HEK293 (cell line): Measurements from ENCODE around the gene TMEM233.

Experiments used
- FEZF1 ChIP-seq: fragments of 450-650 bp; formaldehyde crosslinking; IDR thresholded peaks from 2 replicates; pipeline ENCODE4 v1.5.1; 2016; ENCODE audit warnings: missing biosample characterization, missing genetic modification characterization
- GLIS1 ChIP-seq: fragments of 450-650 bp; formaldehyde crosslinking; IDR thresholded peaks from 2 replicates; pipeline ENCODE4 v1.5.1; 2016; ENCODE audit warnings: missing biosample characterization, missing genetic modification characterization
- KLF7 ChIP-seq: fragments of 450-650 bp; formaldehyde crosslinking; IDR thresholded peaks from 2 replicates; pipeline ENCODE4 v1.5.1; 2016; ENCODE audit warnings: missing biosample characterization, missing genetic modification characterization, borderline replicate concordance
- KLF8 ChIP-seq: fragments of 450-650 bp; formaldehyde crosslinking; IDR thresholded peaks from 2 replicates; pipeline ENCODE4 v1.5.1; 2016; ENCODE audit warnings: missing biosample characterization, missing genetic modification characterization
- PRDM1 ChIP-seq: fragments of 450-650 bp; formaldehyde crosslinking; IDR thresholded peaks from 2 replicates; pipeline ENCODE4; 2016; ENCODE audit warnings: missing biosample characterization, missing genetic modification characterization
- ZNF19 ChIP-seq: fragments of 450-650 bp; formaldehyde crosslinking; IDR thresholded peaks from 2 replicates; pipeline ENCODE4; 2016; ENCODE audit warnings: missing biosample characterization, missing genetic modification characterization, low read depth
- ZNF221 ChIP-seq: fragments of 450-650 bp; formaldehyde crosslinking; IDR thresholded peaks from 2 replicates; pipeline ENCODE4 v1.5.1; 2017; ENCODE audit warnings: missing biosample characterization, missing genetic modification characterization, borderline replicate concordance
- ZNF239 ChIP-seq: fragments of 450-650 bp; formaldehyde crosslinking; IDR thresholded peaks from 2 replicates; pipeline ENCODE4 v1.5.1; 2016; ENCODE audit warnings: missing biosample characterization, missing genetic modification characterization
- ZNF404 ChIP-seq: fragments of 450-650 bp; formaldehyde crosslinking; IDR thresholded peaks from 2 replicates; pipeline ENCODE4 v1.5.1; 2017; ENCODE audit warnings: missing biosample characterization, missing genetic modification characterization
- ZNF48 ChIP-seq: fragments of 450-650 bp; formaldehyde crosslinking; IDR thresholded peaks from 2 replicates; pipeline ENCODE4 v1.5.1; 2016; ENCODE audit warnings: missing biosample characterization, missing genetic modification characterization
- ZNF548 ChIP-seq: fragments of 450-650 bp; formaldehyde crosslinking; IDR thresholded peaks from 2 replicates; pipeline ENCODE4 v1.5.1; 2016; ENCODE audit warnings: missing biosample characterization, missing genetic modification characterization
- ZNF585B ChIP-seq: fragments of 450-650 bp; formaldehyde crosslinking; IDR thresholded peaks from 2 replicates; pipeline ENCODE4 v1.5.1; 2016; ENCODE audit warnings: missing biosample characterization, missing genetic modification characterization
- ZNF624 ChIP-seq: fragments of 450-650 bp; formaldehyde crosslinking; IDR thresholded peaks from 2 replicates; pipeline ENCODE4 v1.5.1; 2017; ENCODE audit warnings: missing biosample characterization, missing genetic modification characterization
- ZNF677 ChIP-seq: fragments of 450-650 bp; IDR thresholded peaks from 2 replicates; pipeline ENCODE4 v1.5.0; 2018; ENCODE audit warnings: missing biosample characterization, mild to moderate bottlenecking, missing genetic modification characterization, moderate library complexity
- TF ChIP-seq, protein P1 (sequence below): fragments of 450-650 bp; formaldehyde crosslinking; IDR thresholded peaks from 2 replicates; pipeline ENCODE4 v1.5.1; 2017; ENCODE audit warnings: missing biosample characterization, mild to moderate bottlenecking, missing genetic modification characterization, moderate library complexity
- TF ChIP-seq, protein P2 (sequence below): fragments of 450-650 bp; formaldehyde crosslinking; IDR thresholded peaks from 2 replicates; pipeline ENCODE4 v1.5.1; 2016; ENCODE audit warnings: missing biosample characterization, missing genetic modification characterization
- TF ChIP-seq, protein P3 (sequence below): fragments of 450-650 bp; formaldehyde crosslinking; IDR thresholded peaks from 2 replicates; pipeline ENCODE4 v1.5.1; 2016; ENCODE audit warnings: missing biosample characterization, missing genetic modification characterization, low read depth
- TF ChIP-seq, protein P4 (sequence below): fragments of 450-650 bp; formaldehyde crosslinking; IDR thresholded peaks from 2 replicates; pipeline ENCODE4 v1.5.1; 2016; ENCODE audit warnings: missing biosample characterization, missing genetic modification characterization
- TF ChIP-seq, protein P5 (sequence below): fragments of 450-650 bp; formaldehyde crosslinking; IDR thresholded peaks from 2 replicates; pipeline ENCODE4 v1.5.1; 2016; ENCODE audit warnings: missing biosample characterization, missing genetic modification characterization, borderline replicate concordance
- TF ChIP-seq, protein P6 (sequence below): fragments of 450-650 bp; formaldehyde crosslinking; IDR thresholded peaks from 2 replicates; pipeline ENCODE4 v1.5.1; 2016; ENCODE audit warnings: missing biosample characterization, missing genetic modification characterization
- TF ChIP-seq, protein P7 (sequence below): fragments of 450-650 bp; formaldehyde crosslinking; optimal IDR thresholded peaks from 2 replicates; pipeline ENCODE3; 2016; ENCODE audit warnings: missing biosample characterization, mild to moderate bottlenecking, missing genetic modification characterization

The TMEM233 gene

DNA sequence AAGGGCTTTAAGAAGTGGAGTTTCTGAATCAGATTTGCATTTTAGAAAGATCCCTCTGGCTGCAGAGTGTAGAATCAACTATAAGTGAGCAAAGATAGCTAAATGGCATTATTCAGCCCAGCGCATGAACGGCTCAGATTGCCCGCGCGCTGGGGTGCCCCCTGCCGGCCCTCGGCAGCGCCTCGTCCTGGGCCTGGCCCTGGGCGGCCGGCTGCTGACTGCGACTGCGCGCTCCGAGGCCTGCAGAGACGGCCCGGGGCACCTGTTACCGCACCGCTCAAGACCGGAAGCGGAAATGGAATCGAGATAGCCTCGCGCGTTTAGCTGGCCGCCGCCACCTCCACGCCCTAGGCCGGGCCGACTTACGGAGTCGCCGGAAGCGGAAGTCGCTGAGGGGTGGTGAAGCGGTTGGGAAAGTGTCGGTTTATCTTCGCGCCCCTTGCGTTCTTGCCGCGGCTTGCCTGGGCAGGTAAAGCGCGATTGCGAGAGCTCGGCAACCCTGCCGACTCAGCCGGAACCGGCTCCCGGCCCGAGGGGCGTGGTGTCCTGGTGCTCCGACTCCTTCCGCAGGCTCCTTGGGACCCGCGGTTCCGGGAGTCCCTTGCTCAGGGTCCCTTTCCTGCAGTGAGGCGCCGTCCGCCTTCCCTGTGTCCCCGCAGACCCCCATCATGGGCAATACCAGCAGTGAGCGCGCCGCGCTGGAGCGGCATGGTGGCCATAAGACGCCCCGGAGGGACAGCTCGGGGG is 74.2 kb downstream of the TMEM233 start, which contains the start of gene PRKAB1 (continued):
- TF ChIP-seq KLF8 (peak; percentile 84; the same call in 1 of the 2 replicates), ZNF585B (tag by site-specific recombination) (no peak), KLF7 (tag by site-specific recombination) (0 out of 2 replicates have a peak, but pooled peaks have one; percentile 45), ZNF404 (no peak), ZNF624 (tag by site-specific recombination) (no peak), ZNF19 (tag by site-specific recombination) (no peak), ZNF548 (no peak), ZNF221 (tag by site-specific recombination) (no peak), ZNF677 (tag by site-specific recombination) (no peak), ZNF48 (tag by site-specific recombination) (no peak), GLIS1 (tag by site-specific recombination) (peak; percentile 23; the same call in 1 of the 2 replicates), FEZF1 (tag by site-specific recombination) (peak; percentile 54), PRDM1 (no peak), ZNF239 (no peak)
- TF ChIP-seq, protein P1, sequence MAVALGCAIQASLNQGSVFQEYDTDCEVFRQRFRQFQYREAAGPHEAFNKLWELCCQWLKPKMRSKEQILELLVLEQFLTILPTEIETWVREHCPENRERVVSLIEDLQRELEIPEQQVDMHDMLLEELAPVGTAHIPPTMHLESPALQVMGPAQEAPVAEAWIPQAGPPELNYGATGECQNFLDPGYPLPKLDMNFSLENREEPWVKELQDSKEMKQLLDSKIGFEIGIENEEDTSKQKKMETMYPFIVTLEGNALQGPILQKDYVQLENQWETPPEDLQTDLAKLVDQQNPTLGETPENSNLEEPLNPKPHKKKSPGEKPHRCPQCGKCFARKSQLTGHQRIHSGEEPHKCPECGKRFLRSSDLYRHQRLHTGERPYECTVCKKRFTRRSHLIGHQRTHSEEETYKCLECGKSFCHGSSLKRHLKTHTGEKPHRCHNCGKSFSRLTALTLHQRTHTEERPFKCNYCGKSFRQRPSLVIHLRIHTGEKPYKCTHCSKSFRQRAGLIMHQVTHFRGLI (tag by site-specific recombination): no peak
- TF ChIP-seq, protein P2, sequence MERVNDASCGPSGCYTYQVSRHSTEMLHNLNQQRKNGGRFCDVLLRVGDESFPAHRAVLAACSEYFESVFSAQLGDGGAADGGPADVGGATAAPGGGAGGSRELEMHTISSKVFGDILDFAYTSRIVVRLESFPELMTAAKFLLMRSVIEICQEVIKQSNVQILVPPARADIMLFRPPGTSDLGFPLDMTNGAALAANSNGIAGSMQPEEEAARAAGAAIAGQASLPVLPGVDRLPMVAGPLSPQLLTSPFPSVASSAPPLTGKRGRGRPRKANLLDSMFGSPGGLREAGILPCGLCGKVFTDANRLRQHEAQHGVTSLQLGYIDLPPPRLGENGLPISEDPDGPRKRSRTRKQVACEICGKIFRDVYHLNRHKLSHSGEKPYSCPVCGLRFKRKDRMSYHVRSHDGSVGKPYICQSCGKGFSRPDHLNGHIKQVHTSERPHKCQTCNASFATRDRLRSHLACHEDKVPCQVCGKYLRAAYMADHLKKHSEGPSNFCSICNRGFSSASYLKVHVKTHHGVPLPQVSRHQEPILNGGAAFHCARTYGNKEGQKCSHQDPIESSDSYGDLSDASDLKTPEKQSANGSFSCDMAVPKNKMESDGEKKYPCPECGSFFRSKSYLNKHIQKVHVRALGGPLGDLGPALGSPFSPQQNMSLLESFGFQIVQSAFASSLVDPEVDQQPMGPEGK (tag by site-specific recombination): peak; percentile 46; the same call in 1 of the 2 replicates
- TF ChIP-seq, protein P3, sequence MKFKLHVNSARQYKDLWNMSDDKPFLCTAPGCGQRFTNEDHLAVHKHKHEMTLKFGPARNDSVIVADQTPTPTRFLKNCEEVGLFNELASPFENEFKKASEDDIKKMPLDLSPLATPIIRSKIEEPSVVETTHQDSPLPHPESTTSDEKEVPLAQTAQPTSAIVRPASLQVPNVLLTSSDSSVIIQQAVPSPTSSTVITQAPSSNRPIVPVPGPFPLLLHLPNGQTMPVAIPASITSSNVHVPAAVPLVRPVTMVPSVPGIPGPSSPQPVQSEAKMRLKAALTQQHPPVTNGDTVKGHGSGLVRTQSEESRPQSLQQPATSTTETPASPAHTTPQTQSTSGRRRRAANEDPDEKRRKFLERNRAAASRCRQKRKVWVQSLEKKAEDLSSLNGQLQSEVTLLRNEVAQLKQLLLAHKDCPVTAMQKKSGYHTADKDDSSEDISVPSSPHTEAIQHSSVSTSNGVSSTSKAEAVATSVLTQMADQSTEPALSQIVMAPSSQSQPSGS: no peak
- TF ChIP-seq, protein P4, sequence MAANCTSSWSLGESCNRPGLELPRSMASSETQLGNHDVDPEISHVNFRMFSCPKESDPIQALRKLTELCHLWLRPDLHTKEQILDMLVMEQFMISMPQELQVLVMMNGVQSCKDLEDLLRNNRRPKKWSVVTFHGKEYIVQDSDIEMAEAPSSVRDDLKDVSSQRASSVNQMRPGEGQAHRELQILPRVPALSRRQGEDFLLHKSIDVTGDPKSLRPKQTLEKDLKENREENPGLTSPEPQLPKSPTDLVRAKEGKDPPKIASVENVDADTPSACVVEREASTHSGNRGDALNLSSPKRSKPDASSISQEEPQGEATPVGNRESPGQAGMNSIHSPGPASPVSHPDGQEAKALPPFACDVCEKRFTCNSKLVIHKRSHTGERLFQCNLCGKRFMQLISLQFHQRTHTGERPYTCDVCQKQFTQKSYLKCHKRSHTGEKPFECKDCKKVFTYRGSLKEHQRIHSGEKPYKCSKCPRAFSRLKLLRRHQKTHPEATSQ: peak; percentile 51; the same call in 1 of the 2 replicates
- TF ChIP-seq, protein P5, sequence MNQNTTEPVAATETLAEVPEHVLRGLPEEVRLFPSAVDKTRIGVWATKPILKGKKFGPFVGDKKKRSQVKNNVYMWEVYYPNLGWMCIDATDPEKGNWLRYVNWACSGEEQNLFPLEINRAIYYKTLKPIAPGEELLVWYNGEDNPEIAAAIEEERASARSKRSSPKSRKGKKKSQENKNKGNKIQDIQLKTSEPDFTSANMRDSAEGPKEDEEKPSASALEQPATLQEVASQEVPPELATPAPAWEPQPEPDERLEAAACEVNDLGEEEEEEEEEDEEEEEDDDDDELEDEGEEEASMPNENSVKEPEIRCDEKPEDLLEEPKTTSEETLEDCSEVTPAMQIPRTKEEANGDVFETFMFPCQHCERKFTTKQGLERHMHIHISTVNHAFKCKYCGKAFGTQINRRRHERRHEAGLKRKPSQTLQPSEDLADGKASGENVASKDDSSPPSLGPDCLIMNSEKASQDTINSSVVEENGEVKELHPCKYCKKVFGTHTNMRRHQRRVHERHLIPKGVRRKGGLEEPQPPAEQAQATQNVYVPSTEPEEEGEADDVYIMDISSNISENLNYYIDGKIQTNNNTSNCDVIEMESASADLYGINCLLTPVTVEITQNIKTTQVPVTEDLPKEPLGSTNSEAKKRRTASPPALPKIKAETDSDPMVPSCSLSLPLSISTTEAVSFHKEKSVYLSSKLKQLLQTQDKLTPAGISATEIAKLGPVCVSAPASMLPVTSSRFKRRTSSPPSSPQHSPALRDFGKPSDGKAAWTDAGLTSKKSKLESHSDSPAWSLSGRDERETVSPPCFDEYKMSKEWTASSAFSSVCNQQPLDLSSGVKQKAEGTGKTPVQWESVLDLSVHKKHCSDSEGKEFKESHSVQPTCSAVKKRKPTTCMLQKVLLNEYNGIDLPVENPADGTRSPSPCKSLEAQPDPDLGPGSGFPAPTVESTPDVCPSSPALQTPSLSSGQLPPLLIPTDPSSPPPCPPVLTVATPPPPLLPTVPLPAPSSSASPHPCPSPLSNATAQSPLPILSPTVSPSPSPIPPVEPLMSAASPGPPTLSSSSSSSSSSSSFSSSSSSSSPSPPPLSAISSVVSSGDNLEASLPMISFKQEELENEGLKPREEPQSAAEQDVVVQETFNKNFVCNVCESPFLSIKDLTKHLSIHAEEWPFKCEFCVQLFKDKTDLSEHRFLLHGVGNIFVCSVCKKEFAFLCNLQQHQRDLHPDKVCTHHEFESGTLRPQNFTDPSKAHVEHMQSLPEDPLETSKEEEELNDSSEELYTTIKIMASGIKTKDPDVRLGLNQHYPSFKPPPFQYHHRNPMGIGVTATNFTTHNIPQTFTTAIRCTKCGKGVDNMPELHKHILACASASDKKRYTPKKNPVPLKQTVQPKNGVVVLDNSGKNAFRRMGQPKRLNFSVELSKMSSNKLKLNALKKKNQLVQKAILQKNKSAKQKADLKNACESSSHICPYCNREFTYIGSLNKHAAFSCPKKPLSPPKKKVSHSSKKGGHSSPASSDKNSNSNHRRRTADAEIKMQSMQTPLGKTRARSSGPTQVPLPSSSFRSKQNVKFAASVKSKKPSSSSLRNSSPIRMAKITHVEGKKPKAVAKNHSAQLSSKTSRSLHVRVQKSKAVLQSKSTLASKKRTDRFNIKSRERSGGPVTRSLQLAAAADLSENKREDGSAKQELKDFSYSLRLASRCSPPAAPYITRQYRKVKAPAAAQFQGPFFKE (tag by site-specific recombination): no peak
- TF ChIP-seq, protein P6, sequence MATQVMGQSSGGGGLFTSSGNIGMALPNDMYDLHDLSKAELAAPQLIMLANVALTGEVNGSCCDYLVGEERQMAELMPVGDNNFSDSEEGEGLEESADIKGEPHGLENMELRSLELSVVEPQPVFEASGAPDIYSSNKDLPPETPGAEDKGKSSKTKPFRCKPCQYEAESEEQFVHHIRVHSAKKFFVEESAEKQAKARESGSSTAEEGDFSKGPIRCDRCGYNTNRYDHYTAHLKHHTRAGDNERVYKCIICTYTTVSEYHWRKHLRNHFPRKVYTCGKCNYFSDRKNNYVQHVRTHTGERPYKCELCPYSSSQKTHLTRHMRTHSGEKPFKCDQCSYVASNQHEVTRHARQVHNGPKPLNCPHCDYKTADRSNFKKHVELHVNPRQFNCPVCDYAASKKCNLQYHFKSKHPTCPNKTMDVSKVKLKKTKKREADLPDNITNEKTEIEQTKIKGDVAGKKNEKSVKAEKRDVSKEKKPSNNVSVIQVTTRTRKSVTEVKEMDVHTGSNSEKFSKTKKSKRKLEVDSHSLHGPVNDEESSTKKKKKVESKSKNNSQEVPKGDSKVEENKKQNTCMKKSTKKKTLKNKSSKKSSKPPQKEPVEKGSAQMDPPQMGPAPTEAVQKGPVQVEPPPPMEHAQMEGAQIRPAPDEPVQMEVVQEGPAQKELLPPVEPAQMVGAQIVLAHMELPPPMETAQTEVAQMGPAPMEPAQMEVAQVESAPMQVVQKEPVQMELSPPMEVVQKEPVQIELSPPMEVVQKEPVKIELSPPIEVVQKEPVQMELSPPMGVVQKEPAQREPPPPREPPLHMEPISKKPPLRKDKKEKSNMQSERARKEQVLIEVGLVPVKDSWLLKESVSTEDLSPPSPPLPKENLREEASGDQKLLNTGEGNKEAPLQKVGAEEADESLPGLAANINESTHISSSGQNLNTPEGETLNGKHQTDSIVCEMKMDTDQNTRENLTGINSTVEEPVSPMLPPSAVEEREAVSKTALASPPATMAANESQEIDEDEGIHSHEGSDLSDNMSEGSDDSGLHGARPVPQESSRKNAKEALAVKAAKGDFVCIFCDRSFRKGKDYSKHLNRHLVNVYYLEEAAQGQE (tag by site-specific recombination): 0 out of 2 replicates have a peak, but pooled peaks have one; percentile 44
- TF ChIP-seq, protein P7, sequence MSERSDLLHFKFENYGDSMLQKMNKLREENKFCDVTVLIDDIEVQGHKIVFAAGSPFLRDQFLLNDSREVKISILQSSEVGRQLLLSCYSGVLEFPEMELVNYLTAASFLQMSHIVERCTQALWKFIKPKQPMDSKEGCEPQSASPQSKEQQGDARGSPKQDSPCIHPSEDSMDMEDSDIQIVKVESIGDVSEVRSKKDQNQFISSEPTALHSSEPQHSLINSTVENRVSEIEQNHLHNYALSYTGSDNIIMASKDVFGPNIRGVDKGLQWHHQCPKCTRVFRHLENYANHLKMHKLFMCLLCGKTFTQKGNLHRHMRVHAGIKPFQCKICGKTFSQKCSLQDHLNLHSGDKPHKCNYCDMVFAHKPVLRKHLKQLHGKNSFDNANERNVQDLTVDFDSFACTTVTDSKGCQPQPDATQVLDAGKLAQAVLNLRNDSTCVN: peak; percentile 58
